NOMO-1 treated with dmso at 0.1 percent for 144 hours (cell line): Measurements from ENCODE around the gene S100A16.

Experiments used
- DNase-seq: peaks from one replicate; lab custom pipeline; 2025; ENCODE audit not compliant: unreplicated experiment; lab: John Stamatoyannopoulos, UW

S100A16 gene

DNA sequence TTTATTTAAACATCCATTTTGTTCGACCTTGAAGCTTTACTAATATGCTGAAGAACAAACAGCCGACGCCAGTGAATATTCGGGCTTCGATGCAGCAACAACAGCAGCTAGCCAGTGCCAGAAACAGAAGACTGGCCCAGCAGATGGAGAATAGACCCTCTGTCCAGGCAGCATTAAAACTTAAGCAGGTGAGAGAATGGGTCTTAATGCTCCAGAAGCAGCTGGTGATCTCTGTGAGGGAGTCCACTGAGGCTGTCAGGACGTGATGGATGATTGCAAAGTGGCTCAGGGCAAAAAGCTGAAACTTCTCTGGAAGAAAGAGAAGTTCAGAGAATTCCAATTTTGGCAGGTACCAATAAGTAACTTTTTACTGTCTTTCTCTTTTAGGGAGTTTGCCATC is 25.3 kb upstream of the S100A16 start:
- DNase-seq: no peak

- no peak for DNase-seq
Observed at GRCh38 chr1:153636312-153636711, 23.4 kb upstream of the S100A16 start.

DNA sequence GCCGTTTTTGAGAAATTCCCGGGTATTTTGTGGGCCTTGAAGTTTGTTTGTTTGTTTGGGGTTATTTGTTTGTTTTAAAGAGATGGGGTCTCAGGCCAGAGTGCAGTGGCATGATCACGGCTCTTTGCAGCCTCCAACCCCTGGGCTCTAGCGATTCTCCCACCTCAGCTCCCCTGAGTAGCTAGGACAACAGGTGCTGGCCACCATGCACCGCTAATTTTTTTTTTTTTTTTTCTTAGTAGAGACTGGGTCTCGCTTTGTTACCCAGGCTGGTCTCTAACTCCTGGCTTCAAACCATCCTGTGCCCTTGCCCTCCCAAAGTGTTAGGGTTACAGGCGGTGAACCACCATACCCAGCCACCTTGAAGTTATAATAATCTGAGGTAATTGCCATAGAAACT is 22.9 kb upstream of the S100A16 start:
- DNase-seq: no peak

DNA sequence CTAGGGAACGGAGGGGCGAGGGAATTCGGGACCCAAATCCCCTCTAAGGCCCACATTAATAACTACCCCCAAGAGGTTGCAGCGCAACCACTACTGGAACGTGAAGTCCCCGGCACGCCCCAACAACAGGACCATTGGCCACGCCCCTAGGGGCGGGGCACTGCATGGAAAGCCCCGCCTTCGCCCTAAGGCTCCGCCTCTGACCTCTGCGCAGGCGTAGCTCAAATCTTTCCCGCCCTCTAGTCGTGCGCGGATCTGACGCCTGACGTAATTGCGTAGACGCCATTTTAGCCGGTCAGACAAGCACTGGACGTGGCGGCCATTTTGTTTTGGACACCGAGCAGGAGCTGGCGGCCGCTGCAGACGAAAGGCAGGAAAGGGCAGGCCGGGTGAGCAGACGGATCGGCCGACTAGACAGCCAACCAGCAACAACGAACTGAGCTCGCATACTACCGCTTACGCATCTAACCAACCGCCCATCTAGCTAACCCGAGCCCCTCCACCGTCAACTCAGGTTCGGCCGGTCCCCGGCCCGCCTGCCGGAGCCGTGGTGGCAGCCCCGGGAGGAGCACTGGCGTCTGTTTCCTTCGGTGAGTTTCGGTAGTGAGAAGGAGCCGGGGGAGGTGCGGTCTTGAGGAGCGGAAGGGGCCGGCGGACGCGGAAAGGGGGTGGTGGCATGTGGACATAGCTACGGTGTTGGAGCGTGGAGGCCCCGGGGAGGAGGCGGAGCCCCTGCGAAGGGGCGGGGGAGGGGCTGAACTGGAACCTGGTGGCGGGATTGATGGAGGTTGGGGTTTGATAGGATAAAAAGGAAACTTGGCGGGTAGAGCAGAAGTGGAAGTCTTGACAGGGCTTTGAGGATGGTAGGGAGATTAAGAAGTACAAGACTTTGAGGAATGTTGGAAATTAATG is 21.1 kb upstream of the S100A16 start, which contains the start of gene CHTOP:
Gene CHTOP, plus strand, starts transcription at position 313 of the 912 bp plus-strand sequence. CDS start 2,523 bp downstream, outside the sequence.
- DNase-seq: peak; percentile 96

GRCh38 chr1:153633161-153633753 is 20.3 kb upstream of the S100A16 start:
- DNase-seq: no peak

GRCh38 chr1:153631047-153632022 is 18.4 kb upstream of the S100A16 start:
- no peak for DNase-seq

- no peak for DNase-seq
Observed at GRCh38 chr1:153630384-153630783, 17.4 kb upstream of the S100A16 start.

- DNase-seq: no peak
Observed at GRCh38 chr1:153629971-153630370, 17.0 kb upstream of the S100A16 start.

DNA sequence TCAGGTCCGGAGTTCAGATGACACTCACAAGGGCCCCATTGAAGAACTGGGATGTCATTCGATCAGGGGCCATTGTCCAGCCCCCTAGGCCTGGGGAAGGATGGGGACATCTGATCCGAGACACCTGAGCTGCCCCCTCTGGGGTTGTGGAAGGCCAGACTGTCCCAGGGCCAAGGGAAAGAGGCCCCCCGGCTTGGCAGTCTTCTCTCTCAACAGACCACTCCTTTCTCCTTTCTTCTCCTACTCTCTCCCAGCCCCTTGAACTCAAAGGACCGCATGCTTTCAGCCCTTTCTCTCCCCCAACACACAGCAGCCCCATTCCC is 16.4 kb upstream of the S100A16 start:
- DNase-seq: no peak

DNA sequence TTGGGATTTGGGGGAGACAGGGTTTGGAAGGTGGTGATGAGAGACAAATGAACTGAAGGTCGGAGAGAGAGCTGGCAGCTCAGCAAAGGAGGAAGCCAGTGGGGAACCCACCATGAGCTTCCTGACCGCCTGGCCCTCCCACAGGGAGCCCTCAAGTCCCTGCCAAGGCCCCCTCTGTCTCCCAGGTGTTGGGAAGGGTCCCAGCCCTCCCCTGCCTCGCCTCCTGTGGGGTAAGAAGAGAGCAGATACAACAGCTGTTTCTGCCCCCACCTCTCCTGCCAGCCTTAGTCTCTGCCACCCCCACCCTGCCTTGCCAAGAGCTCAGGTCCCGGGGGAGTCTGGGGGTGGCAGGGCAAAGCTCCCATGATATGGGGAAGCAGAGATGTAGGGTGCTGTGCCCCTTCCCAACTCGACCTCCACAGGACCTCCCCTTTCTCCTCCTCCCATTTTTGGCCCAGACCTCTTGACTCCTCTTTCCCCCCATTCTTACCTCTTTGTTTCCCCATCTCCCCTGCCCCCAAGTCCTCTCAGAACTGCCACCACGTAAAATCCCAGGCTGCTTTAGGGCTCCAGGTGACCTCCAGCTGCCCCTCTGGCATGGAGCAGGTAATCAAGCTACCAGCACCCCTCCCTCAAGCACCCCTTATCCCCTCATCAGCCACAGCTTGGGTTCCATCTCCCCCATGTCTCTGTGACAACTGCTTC is 15.9 kb upstream of the S100A16 start:
- no peak for DNase-seq

DNA sequence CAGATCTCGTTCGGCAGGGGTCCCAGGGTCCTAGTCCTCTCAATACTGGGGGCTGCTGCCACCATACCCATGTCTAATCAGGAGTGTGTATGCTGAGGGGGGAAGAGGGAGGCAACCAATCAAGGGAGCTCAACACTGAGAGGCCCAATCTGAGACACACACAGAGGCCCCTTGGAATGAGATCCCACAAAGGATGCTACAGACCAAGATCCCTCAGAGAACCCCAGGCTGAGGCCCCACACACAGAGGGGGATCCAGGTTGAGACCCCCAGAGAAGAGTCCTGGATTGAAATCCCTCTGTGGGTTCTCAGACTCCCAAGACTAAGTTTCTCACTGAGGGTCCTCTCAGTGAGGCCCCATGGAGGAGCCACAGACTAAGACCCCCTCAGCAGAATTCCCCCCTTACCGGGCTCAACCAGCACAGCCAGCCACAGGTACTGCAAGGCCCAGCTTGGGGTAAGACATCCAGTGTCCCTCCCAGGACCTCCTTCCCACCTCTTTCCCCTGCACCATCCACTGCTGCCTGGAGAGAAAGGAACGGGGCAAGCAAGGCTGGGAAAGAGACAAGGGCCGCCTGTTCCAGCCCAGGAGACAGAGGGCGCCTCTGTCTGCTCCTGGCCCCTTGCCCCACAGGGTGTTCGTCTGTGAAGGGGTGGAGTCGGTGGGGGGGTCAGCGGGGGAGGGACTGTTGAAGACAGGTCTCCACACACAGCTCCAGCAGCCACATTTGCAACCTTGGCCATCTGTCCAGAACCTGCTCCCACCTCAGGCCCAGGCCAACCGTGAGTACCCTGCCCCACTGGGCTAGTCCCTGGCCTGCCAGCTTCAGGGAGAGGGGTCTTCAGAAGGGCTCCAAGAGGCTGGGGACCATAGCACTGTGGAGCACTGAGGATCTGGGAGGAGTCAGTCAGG is 15.0 kb upstream of the S100A16 start, which contains the start of gene S100A1:
Gene S100A1, plus strand, starts transcription at position 720 of the 912 bp plus-strand sequence. CDS start 2,088 bp downstream, outside the sequence.
- DNase-seq: no peak

DNA sequence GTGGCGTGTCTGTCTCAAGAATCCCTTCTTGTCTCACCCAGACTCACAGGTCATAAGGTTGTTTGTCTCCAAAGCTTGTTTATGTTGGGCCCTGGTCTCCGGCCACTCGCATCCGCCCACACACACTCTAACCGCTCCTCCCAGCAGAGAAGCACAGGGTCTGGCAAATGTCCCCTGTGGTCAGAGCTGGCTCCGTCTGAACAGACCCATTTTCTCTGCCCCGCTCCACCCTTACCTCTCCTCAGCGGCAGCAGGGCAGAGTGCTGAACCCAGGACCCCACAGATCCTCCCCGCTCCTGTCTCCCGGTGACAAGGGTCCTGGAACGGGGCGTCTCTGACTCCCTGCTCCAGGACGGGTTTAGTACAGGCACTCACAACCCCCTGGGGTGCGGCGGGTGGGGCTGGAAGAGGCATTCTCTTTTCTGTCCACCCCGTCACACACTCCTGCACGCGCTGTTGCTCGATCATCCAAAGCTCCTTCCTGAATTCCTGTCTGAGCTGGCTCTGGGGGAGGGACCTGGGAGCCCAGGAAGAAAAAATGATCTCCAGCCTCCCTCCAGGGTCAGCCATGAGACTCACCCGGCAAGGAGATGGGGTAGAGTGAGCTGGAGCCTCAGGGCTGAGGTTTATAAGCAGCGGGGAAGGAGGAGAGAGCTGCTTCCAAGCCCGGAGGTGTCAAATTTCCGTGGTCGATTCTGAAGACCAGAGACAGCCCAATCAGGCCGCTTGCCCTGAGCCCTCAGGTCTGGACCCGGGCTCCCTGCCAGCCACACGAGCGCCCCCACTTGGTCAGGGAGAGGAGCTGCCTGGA is 14.2 kb upstream of the S100A16 start, which contains the start of gene S100A13:
Gene S100A13, minus strand, starts transcription at position 602 of the 811 bp plus-strand sequence. CDS start 1,033 bp downstream, outside the sequence.
- no peak for DNase-seq

DNA sequence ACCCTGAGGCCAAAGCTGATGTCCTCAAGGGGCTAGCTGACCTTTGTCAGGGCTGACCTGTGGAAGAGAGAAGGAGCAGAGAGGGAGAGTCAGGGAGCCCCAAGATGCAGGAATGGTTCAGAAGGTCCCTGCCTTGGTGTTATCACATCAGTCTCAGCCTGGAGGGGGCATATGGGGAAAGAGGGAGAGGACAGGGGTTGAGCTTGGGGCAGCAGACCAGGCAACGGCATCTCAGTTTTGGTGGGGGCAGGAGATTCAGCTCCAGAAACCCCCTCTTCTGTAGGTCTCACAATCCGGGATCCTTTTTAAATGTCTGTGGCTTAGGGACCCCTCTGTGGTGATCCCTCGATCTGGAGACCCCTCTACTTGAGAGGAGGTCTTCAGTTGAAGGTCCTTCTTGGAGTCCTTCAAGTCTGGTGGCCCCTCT is 13.6 kb upstream of the S100A16 start:
- DNase-seq: no peak

DNA sequence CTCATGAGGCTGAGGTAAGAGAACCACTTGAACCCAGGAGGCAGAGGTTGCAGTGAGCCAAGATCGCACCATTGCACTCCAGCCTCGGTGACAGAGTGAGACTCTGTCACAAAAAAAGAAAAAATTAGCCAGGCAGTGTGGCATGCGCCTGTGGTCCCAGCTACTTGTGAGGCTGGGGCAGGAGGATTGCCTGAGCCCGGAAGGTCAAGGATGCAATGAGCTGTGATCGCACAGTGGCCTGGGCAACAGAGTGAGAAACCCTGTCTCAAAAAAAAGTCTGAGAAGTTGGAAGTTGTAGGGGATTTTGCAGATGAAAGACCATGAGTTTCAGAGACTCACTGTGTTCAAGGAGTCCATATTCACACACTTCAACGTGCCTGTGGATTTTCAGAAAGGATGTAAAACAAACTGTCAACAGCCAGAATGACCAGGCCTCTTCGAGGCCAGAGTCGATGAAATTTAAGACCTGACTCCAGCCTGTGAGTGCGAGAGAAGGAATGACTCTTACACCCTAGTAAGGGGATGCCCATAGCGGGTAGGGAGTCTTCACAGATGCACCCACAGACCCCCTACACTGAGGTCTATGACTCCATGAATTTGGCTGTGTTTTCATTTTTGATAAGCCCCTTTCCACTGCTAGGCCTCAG is 12.2 kb upstream of the S100A16 start:
- DNase-seq: no peak

- DNase-seq: peak; percentile 13
Observed at GRCh38 chr1:153623101-153623500, 10.2 kb upstream of the S100A16 start.

- no peak for DNase-seq
Observed at GRCh38 chr1:153619171-153619570, 6.2 kb upstream of the S100A16 start.

DNA sequence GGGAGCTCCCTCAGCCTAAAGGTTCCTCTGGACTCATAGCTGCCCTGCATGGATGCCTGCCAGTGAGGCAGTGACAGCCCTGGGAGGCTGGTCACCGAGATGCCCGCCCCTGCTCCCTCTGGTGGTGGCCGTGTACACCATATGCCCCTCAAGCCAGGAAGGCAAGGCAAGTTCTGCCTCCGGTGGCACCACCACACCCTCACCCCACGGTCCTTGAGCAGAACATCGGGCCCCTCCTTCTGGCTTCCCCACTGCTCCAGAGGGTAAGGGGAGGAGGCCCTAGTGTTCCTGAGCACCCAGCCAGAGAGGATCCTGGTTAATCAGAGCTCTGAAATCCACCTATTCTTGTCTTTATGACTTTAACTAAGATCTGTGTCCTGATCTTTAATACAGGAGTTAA is 4.7 kb upstream of the S100A16 start:
- no peak for DNase-seq

DNA sequence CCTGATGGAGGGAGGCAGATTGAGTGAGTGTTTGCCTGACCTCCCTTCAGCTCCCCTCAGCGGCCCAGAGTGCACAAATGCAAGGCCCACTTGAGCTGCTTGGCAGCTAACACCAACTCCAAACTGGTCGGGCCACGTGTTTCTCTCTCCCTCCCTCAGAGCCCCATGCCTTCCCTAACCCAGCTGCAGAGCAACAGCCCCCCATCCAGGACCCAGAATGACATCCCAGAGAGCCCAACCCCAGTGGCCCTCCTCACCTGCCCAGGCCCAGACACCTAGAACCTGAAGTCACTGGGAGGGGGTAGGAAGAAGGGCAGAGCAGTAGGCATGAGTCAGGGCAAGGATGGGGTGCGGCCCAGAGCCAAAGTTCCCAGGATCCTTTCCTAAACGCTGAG is 4.0 kb upstream of the S100A16 start:
- DNase-seq: no peak
